NCI-H2196 (cell line): ENCODE measurements around the gene ADD3.
A peak's percentile ranks its signal among the peaks of the same experiment; 100 is the strongest.
"Not testable (repeated sequence)": the region's sequence is repeated elsewhere in the genome, so short reads cannot be mapped to it uniquely, and the experiment has no call there.

Experiments used
- DNase-seq: peaks from one replicate; lab custom pipeline; 2025; ENCODE audit not compliant: unreplicated experiment; lab: John Stamatoyannopoulos, UW

Gene ADD3

GRCh38 chr10:110101464-110102144, 93.8 kb downstream of the ADD3 start:
- DNase-seq, result no peak

GRCh38 chr10:110103921-110104461, 96.2 kb downstream of the ADD3 start:
- DNase-seq, result no peak

DNA sequence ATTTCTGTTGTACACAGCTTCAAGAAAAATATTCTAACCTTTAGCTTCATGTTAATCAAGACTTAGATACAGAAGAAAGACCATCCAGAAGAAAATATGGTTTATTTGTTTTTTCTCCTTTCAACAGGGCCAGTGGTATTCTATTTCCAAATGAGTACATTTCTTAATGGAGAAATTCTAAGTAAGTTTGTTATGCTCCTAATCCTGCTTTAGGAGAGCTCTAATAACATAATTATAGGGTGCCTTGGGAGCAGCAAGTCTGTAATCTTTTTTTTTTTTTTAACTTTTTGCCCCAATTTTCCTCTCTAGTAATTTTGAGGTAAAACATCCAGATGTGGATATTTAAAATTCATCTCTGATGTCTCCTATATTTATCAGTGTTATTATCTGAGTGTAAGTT, 98.1 kb downstream of the ADD3 start:
- no peak for DNase-seq

DNA sequence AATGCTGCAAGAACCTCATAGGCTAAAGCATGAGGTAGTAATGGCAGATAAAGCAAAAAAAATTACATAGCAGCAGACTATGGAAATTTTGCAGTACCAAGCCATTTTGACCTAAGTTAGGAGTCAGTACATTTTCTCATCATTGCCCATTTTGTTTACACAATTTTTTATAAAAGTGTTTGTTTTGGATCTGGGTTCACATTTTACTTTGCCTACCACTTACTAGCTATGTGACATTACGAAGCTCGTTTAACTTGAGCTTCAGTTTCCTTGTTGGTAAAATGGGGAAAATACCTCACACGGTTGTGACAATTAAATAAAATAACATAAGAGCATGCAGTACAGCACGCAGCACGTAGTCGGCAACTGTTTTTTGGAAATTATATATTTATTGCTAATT, 99.6 kb downstream of the ADD3 start:
- no peak for DNase-seq

- DNase-seq, result no peak
These were observed 100.1 kb downstream of the ADD3 start for GRCh38 chr10:110107887-110108286.

DNA sequence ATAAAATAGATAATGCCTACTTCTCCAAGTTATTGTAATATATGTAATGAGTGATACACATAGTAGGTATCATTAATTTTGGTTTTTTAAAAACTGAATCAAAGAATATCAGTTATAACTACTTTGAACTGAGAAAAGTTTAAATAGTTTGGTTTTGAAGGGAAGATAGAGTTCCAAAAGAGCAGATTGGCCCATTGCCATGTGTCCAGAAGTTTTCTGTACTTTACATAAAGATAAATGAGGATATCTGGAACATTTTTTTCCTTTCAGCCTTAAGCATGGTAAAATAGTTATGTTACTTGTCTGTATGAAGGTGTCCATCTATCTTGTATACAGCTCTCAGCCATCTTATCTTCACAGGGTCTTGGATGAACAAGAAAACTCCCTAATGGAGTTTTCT, 101.7 kb downstream of the ADD3 start:
- DNase-seq, result no peak

- no peak for DNase-seq
These were observed 102.6 kb downstream of the ADD3 start for GRCh38 chr10:110110338-110110737.

- DNase-seq, result no peak
These were observed 106.0 kb downstream of the ADD3 start for GRCh38 chr10:110113670-110114337.

- DNase-seq, result not testable (repeated sequence)
These were observed 106.9 kb downstream of the ADD3 start for GRCh38 chr10:110114668-110115067.

GRCh38 chr10:110115784-110116520, 108.2 kb downstream of the ADD3 start:
- no peak for DNase-seq

DNA sequence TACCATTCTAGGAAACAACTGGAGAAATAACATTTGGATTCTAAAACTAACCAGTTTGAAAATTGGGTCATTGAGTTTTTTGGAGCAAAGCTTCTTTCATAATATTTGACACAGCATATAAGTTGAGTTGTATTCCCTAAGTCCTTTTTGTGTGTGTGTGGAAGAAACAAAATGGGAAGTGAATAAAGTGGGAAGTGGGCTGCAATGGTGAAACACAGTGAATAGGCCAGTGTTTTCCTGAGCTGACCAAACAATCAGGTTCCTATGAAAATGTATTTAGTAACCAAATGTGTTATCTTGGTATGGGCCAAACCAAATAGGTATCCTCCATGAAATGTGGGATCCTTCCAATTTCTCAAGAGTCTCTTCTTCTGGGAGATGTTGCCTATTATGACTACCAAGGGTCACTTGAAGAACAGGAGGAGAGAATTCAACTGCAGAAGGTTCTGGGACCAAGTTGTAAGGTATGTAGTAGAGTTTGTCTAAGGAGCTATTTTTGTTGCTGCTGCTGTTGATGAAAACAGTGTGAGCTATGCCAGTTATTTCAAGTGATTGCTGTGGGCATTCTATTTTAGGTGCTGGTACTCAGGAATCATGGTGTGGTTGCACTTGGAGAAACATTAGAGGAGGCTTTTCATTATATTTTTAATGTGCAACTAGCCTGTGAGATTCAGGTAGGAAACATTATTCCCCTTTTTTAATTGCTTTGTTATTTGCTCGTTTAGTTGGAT, 111.3 kb downstream of the ADD3 start:
- no peak for DNase-seq

- no peak for DNase-seq
These were observed 115.8 kb downstream of the ADD3 start for GRCh38 chr10:110123594-110123993.

GRCh38 chr10:110129490-110129889, 121.7 kb downstream of the ADD3 start:
- no peak for DNase-seq

DNA sequence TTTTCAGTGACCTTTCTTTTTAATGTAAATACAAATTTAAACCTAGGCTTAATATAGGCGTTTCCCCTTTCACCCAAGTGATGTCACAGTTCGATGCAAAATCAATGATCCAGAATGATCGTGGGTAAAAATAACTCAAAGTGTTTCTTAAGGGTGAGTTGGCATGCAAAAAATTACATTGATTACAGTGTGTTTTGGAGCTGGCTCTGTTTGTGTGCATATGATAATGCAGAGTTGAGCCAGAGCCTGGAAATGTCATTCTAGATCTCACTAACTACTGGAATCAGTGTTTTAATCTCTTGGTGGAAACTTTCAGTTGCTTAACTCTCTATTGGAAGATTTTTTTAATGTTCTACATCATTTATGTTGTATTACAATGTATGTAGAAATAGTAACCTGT, 127.1 kb downstream of the ADD3 start:
- no peak for DNase-seq

DNA sequence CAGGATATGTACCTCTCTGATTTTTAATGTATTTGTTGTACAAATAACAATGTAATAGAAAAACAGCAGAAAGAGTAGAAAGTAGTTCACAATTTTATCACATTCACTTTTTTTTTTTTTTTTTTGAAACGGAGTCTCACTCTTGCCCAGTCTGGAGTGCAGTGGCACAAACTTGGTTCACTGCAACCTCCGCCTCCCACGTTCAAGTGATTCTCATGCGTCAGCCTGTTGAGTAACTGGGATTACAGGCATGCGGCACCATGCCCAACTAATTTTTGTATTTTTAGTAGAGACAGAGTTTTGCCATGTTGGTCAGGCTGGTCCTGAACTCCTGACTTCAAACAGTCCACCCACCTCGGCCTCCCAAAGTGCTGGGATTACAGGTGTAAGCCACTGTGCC, 128.1 kb downstream of the ADD3 start:
- DNase-seq, result not testable (repeated sequence)

- peak; percentile 13 for DNase-seq
These were observed 129.4 kb downstream of the ADD3 start for GRCh38 chr10:110137142-110137545.

- DNase-seq, result peak; percentile 23
These were observed 130.5 kb downstream of the ADD3 start for GRCh38 chr10:110138197-110138812.

DNA sequence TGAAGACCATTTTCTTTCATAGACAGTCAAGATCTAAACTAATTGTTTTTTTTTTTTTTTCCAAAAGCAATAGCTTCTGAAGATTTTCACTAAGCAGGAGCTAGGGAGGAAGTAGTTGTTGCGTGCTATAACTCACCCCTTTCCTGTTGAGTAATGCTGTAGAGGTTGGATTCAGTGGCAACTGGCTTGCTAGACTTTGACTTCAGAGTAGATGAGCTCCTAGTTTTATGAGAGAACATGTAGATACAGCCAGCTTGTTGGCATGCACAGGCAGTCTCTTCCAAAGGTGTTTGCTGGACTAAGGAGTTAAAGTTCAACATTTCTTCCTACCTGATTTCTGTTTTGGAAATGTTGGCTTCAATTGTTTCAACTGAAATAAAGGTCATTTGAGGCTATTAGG, 133.4 kb downstream of the ADD3 start:
- DNase-seq, result no peak

GRCh38 chr10:110141871-110142635, 134.3 kb downstream of the ADD3 start:
- DNase-seq, result no peak

GRCh38 chr10:110142965-110143364, 135.2 kb downstream of the ADD3 start:
- DNase-seq, result no peak
